Tibial nerve (tissue), 4 donors: ENCODE measurements around the gene STK38.

ENCODE experiments used
- EP300 ChIP-seq, 2 donors: sonication (generic); formaldehyde crosslinking; IDR thresholded peaks; one replicate each; pipeline ENCODE4 v1.6.1; 2017; ENCODE audit warnings: antibody characterized with exemption in 2 of 2, mild to moderate bottlenecking in 1 of 2
- POLR2A ChIP-seq, 2 donors: fragments of 450-650 bp; IDR thresholded peaks; one replicate each; pipeline ENCODE4 v1.6.1; 2017; ENCODE audit warnings: antibody characterized with exemption in 2 of 2, mild to moderate bottlenecking in 2 of 2, moderate library complexity in 2 of 2
- TF ChIP-seq, protein P1 (sequence below), 5 experiments: fragments of 200-600 bp in 3 of 5; fragments of 450-650 bp in 2 of 5; sonication (generic) in 3 of 5; IDR thresholded peaks; one replicate each; pipeline ENCODE4 v1.5.1; 2016 to 2019; ENCODE audit warnings: antibody characterized with exemption in 5 of 5, mild to moderate bottlenecking in 3 of 5, moderate library complexity in 2 of 5

DNA sequence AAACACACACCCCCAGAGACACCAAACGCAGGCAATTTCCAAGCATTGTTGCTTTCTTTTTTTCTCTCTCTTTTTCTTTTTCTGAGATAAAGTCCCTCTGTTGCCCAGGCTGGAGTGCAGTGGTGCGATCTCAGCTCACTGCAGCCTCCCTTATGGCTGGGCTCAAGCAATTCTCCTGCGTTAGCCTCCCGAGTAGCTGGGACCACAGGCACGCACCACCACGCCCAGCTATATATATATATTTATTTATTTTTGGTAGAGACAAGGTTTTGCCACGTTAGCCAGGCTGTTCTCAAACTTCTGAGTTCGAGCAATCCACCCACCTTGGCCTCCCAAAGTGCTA is 32.9 kb upstream of the STK38 start:
- TF ChIP-seq, protein P1, sequence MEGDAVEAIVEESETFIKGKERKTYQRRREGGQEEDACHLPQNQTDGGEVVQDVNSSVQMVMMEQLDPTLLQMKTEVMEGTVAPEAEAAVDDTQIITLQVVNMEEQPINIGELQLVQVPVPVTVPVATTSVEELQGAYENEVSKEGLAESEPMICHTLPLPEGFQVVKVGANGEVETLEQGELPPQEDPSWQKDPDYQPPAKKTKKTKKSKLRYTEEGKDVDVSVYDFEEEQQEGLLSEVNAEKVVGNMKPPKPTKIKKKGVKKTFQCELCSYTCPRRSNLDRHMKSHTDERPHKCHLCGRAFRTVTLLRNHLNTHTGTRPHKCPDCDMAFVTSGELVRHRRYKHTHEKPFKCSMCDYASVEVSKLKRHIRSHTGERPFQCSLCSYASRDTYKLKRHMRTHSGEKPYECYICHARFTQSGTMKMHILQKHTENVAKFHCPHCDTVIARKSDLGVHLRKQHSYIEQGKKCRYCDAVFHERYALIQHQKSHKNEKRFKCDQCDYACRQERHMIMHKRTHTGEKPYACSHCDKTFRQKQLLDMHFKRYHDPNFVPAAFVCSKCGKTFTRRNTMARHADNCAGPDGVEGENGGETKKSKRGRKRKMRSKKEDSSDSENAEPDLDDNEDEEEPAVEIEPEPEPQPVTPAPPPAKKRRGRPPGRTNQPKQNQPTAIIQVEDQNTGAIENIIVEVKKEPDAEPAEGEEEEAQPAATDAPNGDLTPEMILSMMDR (IDR thresholded peaks at IDR 0.05): no peak
- peak in 1 of 2 donors; percentile 17 for TF ChIP-seq POLR2A (IDR thresholded peaks at IDR 0.05)
- no peak for TF ChIP-seq EP300 (IDR thresholded peaks at IDR 0.05)
